HG03103 (cell line): ENCODE results near the gene FUNDC1.
"Not testable (repeated sequence)": the region's sequence is repeated elsewhere in the genome, so short reads cannot be mapped to it uniquely, and the experiment has no call there.

Source experiments
- ATAC-seq: cut with Tn5 transposase; IDR thresholded peaks from one replicate; pipeline ENCODE4 v1.9.1; 2021; ENCODE audit warnings: low read depth; ENCODE audit not compliant: unreplicated experiment

The FUNDC1 gene, protein sequence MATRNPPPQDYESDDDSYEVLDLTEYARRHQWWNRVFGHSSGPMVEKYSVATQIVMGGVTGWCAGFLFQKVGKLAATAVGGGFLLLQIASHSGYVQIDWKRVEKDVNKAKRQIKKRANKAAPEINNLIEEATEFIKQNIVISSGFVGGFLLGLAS

DNA sequence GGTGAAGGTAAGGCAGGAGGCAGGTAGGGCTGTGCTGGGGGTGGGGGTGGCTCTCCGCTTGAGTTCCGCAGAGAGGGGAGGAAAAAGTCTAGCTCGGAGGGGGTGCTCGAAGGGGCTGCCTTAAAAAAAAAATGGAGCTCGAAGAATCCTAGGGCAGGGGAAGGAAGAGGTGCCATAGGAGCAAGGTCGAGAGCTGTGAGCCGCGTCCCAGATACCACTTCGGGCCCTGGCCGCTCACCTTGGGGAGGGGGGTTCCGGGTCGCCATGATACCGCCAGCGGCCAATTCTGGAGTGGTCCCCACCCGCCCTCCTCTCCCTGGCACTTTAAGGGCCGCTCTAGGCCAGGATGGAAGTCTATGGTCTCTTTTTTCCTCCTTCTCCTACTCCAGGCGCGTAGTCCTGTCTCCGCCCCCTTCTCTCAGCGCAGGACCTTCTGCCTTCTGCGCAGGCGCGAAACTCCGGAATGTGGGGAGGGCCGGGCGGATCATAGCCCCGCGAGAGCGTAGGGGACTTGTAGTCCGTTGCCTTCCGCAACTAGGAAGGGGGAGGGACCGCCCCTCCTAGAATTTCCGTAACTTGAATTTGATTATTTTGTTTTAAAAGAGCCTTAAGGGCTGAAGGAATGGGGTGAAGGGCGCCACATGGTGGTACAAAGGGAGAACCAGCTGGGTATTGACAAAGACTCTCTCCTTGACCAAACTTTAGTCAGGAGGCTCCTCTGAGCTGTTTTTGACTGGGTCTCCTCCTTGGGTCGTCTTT lies at the start of gene FUNDC1:
Gene FUNDC1 (minus strand): TSS at position 293 of the 759 bp plus-strand sequence. CDS start 27 bp downstream, at position 266.
- ATAC-seq: peak; percentile 98

DNA sequence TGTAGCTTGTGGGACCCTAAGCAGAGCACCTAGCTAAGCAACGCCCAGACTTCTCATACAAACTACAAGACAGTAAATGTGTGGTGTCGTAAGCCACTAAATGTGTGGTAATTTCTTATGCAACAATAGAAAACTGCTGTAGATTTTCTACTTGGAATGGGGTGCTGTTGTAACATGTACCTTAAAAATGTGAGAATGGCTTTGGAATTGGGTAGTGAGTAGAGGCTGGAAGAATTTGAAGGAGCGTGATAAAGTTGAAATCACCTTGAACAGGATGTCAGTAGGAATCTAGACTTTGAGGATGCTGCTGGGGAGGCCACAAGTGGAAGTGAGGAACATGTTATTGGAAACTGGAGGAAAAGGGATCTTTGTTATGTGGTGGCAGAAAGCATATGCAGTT lies 43.2 kb upstream of the FUNDC1 start:
- no peak for ATAC-seq

DNA sequence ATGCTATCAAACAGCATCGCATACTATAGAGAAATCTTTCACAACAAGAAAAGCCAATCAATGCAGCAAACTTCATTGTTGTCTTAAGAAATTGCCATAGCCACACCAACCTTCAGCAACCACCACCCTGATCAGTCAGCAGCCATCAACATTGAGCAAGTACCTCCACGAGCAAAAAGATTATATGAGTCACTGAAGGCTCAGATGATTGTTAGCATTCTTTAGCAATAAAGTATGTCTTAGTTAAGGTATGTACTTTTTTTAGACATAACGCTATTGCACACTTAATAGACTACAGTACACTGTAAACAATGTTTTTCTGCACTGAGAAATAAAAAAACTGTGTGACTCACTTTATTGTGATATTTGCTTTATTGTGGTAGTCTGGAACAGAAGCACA lies 37.8 kb upstream of the FUNDC1 start:
- ATAC-seq: no peak

DNA sequence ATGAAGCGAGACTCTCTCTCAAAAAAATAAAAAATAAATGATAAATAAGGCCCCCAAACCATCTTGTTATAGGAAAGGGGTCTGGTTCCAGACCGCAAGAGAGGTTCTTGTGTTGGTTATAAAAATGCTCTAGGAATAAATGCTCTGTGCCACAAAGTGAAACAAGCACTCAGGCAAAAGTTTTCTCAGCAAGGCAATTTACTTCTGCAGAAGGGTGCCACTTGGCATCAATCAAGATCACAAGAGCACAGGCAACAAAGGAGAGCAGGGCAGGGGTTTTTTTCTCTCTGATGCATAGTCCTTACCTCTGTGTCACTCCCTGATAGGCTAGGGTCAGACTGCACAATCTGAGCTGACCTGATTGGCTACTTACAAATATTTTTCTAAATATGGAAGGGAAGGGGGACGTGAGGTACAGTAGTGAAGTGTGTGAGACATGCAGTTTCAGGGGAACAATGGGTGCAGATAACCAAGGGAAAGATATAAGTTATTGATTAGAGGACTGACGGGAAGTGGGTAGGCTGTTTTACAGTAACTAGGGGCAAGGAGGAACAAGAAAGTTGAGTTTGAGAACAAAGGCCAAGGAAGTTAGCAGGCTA lies 29.8 kb upstream of the FUNDC1 start:
- ATAC-seq: no peak

DNA sequence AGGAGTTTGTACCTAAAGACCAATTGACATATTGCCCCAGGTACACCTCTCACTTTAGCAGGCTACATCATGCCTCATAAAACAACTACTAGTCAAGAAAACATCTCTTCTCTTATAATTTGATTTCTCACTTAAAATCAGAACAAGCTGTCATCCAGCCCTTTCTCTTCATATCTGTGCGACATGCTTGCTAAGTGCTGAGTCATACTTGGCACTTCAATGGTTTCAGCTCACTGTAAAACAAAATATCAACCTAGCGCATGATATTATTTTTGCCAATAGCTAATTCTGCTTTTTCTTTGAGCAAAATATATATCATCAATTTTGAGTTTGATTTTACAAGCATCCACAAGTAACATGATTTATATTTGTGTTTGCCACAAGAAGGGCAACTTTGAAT lies 27.9 kb upstream of the FUNDC1 start:
- no peak for ATAC-seq

DNA sequence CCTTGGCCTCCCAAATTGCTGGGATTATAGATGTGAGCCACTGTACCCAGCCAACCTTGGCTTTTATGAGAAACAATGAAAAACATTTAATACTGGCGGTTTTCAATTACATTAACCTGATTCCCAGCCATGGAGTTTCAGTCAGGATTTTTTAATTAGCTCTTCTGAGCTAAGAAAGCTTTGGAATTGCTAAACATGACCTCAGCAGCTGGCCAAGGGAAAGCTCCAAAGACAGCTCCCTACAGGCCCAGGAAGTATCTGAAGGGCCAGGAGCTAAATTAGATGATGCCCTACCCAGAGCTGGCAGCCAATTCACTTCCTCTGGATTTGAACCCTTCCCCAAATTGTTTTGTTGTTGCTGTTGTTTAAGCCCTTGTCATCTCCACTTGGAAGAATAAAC lies 26.5 kb upstream of the FUNDC1 start:
- ATAC-seq: no peak

DNA sequence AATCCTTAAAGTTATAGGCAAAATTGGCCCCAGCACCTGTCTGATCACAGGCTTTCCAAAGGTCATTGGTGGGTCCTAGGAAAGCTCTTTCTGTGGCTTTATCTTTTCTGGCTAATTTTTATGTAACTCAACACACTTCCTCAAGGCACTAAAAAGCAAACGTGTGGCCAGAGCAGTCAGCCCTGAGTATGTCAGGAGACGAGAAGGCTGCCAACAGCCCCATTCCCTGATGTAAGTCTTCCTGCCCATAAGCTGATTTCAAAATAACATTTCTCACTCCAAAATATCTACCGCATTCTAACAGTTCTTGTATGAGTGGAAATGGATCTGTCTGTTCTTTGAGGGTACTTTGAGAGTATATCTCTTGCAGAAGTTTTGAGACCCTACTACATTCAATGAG lies 25.5 kb upstream of the FUNDC1 start:
- ATAC-seq: no peak

DNA sequence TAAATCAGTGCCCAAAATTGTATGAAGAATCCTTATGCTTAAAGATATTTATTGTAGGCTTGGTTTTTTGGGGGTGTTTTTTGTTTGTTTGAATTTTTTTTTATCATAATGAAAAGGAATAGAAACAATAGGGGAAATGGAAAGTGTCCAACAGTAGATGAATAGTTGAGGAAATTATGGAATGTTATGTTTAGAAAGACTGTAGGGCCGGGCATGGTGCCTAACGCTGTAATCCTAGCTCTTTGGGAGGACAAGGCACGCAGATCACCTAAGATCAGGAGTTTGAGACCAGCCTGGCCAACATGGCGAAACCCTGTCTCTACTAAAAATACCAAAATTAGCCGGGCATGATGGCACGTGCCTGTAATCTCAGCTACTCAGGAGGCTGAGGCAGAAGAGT lies 19.2 kb upstream of the FUNDC1 start:
- not testable (repeated sequence) for ATAC-seq

DNA sequence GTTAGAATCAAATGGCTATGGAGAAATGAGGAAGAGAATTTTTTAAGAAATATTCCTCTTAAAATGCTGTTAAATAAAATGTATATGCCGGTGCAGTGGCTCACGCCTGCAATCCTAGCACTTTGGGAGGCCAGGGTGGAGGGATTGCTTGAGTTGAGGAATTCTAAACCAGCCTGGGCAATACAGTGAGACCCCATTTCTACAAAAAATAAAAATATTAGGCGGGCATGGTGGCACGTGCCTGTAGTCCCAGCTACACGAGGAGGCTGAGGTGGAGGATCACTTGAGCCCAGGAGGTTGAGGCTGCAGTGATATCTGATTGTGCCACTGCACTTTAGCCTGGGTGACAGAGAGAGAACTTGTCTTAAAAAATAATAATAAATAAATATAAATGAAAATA lies 7.9 kb upstream of the FUNDC1 start:
- ATAC-seq: no peak

DNA sequence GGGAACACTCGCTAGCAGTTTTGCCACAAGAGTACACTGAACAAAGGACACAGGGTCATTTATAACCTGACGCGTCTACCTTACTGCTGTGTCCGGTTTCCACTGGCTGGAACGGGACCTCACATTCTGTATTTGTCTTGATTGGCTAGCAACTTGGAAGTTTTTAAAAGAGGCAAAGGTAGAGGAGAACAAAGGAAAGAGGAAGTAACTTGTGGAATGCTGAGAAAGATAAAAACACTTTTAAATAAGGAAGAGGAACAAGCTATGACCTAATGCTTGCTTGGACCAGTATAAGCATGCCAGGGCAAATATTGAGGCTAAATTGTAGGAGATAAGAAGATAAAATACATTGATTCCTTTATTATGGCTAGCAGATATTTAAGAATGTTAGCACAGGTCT lies 2.8 kb upstream of the FUNDC1 start:
- not testable (repeated sequence) for ATAC-seq

DNA sequence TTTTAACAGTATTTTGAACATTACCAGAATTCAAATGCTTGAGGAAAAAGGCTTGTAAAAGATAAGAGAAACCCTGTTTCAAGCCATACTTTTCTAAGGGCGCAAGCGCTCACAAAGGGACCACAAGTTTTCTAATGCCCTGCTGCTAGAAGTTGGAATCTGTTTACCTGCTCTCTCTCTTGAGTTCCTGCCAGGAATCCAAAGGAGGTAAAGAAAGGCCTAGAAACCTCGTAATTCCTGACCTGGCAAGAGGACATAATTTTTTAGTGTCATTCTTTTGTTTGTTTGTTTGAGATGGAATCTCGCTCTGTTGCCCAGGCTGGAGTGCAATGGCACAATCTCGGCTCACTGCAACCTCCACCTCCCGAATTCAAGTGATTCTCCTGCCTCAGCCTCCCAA lies 1.4 kb upstream of the FUNDC1 start:
- no peak for ATAC-seq

DNA sequence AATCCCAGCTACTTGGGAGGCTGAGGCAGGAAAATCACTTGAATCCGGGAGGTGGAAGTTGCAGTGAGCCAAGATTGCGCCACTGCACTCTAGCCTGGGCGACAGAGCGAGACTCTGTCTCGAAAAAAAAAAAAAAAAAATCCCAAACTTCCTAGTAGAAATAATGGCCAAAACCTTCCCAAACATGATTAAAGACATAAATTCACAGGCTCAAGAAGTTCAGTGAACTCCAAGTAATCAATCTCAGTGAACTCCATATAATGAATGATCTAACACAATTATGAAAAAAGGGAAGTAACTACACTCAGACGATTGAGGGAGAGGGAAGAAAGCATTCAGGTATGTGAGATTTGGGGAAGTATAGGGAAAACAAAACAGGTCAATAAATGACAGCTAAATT lies 6.5 kb downstream of the FUNDC1 start:
- no peak for ATAC-seq

DNA sequence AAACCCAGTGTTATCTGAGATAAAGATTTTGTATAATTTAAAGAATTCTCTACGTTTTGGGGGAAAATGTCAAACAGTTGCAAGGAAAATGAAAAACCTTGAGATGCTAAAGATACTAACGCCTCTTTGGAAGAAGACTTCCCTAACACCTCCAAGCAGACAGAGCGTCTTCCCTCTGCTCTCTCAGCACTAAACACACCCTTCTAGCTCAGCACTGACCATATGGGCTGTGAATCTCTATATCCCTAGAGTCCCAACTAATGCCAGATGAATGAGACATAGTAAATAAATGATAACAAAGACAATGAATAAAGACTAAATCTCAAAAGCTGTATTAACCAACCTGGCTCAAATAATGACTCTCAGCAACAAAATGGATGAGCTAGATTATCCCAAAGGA lies 13.3 kb downstream of the FUNDC1 start:
- ATAC-seq: no peak

DNA sequence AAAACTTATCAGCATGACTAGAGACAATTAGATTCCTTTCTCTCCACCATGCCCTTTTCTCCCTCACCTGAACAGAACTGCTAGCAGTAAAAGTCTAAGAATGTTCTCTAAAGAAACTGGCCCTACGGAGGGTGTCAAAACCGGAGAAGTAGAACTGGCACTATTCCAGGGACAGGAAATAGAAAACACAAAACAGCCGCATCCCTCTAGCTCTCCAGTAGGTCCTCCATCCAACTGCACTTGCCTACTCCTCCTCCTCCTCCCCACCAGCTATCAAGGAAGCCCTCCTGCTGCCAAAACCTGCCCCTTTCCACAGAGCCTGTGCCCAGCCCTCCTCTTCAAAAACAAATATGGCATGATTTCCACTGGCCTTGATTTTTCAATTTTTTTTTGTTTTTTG lies 28.4 kb downstream of the FUNDC1 start:
- ATAC-seq: no peak

DNA sequence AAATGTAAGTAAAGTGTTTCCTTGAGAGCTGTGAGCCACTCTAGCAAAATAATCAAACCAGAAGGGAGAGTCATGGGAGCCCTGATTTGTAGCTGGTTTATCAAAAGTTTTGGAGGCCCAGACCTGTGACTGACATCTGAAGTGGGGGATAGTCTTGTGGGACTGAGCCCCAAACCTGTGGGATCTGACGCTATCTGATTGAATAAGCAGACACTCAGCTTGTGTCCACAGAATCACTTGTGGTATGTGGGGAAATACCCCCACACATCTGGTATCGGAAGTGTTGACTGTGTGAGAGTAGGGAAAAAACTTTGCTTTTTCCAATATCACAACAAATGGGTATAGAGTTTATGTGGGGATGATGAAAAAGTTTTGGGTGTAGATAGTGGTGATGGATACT lies 35.4 kb downstream of the FUNDC1 start:
- no peak for ATAC-seq

DNA sequence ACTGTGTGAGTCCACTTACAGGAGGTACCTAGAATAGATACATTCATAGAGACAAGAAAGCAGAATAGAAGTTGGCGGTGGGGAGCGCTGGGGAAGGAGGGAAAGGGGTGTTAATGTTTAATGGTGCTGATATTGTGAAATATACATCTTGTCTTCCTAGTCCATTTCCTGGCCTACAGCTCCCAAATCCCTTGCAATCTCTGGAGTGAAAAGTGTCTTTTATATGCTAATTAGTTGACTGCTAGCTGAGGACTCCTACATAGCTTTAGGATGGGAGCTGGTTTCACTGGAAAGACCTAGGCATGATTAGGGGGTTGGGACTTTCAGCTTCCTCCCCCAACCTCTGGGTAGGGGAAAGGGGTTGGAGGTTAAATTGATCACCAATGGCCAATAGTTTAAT lies 36.0 kb downstream of the FUNDC1 start:
- no peak for ATAC-seq

DNA sequence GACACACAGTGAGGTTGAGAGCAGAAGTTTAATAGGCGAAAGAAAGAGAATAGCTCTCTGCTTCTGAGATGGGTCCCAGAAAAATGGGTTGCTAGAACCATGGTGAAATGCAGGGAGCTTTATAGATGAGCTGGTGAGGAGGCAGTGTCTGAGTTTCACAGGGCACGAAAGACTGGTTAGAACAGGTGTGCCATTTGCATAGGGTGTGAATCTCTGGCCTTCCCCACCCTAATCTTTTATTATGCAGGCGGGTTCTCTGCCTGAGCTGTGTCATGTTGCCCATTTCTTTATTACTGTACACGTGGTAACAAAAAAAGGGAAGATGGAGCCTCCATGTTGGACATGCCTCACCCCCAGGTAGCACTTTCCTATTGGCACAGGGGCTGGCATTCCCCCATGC lies 39.1 kb downstream of the FUNDC1 start:
- no peak for ATAC-seq

DNA sequence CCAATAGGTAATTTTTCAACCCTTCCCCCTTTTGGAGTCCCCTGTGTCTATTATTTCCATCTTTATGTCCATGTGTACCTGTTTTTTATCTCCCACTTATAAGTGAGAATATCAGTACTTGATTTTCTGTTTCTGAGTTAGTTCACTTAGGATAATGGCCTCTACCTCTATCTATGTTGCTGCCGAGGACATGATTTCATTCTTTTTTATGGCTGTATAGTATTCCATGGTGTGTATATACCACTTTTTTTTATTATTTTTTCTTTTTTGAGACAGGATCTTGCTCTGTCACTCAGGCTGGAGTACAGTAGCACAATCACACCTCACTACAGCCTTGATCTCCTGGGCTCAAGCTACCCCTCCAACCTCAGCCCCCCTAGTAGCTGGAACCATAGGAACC lies 47.6 kb downstream of the FUNDC1 start:
- no peak for ATAC-seq

DNA sequence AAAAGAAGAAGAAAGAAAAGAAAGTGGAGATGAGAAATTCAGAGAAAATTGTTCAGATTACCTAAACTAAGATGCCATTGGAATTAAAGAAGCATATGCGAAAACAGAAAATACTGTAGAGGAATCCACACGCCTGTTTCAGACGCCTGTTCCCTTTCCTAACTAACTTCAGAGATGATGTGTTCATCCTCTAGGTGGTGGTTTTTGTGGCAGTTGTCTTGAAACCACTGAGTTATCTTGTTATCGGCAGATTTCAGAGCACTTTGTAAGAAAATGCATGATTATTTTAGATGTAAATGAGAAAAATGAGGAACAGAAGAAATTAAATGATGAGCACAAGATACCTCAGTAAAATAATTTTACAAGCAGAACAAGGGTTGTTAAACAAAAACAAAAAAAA lies 48.3 kb downstream of the FUNDC1 start:
- no peak for ATAC-seq

DNA sequence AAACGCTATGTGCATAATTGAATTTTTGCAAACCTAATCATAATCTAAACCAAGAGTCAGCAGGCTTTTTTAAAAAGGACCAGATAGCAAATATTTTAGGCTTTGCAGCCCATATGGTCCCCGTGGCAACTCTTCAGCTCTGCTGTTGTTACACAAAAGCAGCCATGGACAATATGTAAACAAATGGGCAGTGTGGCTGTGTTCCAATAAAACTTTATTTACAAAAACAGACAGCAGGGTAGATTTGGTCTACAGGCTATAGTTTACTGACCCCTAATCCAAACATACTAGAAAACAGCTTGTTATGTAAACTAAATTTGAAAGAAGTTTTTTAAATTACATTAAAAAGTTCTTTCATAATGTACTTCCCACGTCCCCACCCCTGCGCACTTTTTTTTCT lies 53.1 kb downstream of the FUNDC1 start:
- no peak for ATAC-seq

DNA sequence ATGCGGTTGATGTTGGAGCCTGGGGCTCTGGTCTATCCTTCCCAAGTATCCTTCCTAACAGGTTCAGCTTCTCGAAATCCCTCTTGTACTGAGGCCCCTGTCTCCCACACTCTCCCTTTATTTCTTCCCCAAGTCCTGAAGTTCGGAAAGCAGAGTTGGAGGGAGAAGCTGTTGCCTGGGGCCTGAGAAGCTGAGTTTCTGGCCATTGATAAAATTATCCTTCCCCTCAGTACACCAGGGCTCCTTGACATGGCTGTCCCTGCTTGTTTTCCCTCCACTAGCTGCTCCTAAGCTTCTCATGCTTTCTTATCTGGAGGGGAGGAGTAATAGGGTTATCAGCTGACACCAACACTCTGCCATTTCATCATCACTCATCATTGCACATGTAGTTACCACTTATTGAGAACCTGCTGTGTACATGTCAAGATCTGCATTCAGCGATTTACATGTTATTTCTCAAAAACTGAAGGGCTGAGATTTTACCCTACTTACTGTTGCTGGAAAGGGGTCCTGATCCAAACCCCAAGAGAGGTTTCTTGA lies 58.0 kb downstream of the FUNDC1 start:
- no peak for ATAC-seq
